ENCODE results near the gene CCDC9B.

The CCDC9B gene

GRCh38 chr15:40306371-40306770 lies 34.4 kb downstream of the CCDC9B start:
- DNase-seq = no peak

DNA sequence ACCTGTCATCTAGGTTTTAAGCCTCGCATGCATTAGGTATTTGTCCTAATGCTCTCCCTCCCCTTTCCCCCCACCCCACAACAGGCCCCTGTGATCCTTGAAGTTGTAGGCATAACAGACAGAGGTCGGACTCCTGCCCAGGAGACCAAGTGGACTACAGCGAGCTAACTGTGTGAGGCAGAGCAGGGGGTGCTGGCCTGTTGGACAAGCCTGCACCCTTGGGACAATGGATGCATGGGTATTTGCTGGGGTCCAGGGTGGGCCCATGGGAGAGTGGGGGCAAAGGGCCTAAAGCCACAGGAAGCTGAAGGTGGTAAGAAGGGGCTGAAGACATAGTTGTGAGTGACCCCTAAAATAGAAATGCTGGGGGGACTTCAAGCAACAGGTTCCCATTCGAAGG lies 35.5 kb downstream of the CCDC9B start:
- no peak for DNase-seq

DNA sequence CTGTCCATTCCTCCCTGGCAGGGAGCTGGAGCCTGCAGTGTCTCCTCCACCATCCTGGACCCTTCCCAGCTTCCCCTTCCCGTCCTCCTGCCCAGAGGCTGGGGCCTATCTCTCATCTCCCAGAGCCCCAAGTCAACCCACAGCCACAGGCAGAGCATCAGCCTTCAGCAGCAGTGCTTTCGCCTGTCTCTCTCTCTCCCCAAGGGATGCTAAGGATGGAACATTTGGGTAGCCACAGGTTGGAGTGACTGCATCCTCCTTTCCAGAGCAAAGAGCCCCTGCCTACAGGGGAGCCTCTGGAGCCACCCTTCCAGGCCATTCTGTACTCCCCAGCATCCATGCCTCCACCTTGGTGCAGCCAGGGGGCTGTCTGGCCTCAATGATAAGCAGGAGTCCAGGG lies 37.2 kb downstream of the CCDC9B start:
- DNase-seq = no peak

DNA sequence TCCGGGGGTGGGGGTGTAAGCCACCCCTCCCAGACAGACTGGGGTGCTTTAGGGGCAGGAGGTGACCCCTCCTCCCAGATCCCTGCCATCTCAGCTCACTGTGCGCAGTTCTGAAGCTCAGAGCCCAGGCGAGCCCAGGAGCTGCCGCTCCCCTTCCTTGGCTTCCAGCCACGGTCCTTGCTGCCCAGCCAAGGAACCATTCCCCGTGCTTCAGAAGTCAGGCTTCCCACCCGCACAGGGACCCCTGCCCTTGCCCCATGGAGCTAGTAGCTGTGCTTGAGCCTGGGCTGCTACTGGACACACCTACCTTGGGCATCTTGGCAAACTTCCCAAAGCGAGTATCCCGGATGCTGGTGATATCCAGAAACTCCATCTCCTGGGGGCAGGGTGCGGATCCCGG lies 37.8 kb downstream of the CCDC9B start:
- no peak for DNase-seq

DNA sequence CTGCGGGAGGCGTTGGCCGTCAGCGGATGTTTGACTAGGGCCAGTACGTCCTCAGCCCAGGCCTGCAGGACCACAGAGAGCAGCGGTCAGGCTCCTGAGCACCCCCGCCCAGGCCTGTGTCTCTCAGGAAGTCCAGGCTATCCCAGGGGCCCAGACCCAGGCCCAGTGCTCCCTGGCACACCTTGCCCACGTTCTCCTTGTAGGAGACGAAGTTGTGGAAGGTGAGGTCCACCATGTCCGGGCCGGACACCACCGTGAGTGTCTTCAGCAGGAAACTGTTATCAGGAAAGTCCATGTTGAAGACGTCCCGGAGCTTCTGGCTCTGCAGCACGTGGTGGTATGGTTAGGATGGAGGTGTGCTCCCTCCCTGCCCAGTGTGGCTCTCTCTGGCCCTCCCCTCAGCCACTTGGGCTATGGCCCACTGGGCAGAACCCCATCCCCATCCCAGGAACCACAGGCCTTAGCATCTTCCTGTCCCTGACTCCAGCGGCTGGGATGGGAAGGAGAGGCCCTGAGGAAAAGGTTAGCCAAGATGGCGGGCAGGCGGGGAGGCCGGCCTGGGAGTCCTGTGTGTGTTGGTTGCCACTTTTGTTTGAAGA lies 38.4 kb downstream of the CCDC9B start:
- DNase-seq = no peak

GRCh38 chr15:40301467-40302179 lies 39.1 kb downstream of the CCDC9B start:
- DNase-seq = no peak

GRCh38 chr15:40300771-40301170 lies 40.0 kb downstream of the CCDC9B start:
- no peak for DNase-seq

GRCh38 chr15:40300367-40300766 lies 40.4 kb downstream of the CCDC9B start:
- no peak for DNase-seq

GRCh38 chr15:40298216-40298935 lies 42.4 kb downstream of the CCDC9B start:
- DNase-seq = no peak

DNA sequence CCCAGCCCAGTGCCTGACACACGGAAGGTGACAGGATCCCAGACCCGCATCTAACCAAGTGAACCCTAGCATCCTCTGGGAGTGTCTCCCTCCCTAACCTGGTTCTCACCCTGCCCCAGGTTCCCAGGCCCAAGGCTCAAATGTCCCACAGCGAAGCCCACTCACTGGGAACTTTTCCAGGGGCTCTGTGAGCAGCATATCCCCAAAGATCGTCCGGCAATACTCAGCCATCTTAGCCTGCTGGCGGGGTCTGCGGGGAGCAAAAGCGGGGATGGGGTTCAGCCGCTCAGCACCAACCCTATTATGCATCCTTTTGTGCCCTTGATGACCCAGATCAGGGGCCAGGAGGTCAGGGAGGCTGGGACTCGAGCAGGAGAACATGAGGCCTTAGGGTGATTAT lies 43.4 kb downstream of the CCDC9B start:
- DNase-seq = no peak

GRCh38 chr15:40296561-40297230 lies 44.0 kb downstream of the CCDC9B start:
- no peak for DNase-seq

DNA sequence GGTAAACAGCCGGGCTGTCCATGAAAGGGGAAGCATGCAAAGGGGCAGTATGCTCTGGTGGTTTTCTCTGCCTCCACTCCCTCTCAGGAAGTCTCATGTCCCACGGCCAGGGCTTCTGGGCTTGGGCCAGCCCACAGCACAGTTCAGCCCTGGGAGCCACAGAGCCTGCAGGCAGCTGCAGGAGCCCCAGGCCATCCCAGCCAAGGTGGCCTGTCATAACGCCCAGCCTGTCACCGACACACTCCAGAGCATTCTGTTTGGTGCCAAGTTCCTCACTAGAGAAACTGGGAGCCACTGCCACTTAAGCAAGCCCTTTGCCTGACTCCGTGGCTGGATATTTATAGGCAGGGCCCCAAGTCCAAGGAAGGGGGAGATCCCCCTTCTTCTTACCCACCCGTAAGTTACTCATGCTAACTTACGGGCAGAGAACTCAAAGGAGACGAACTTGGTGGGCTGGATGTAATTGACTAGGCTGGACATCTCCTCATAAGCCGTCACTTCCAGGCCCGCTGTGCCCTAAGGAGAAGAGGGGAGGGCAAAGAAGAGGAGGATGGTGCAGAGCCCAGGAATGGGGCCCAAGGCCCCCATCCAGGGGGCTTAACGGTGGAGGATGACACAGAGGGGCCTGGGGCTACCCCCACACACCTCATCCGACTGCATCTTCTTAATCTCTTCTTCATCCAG lies 44.7 kb downstream of the CCDC9B start:
- no peak for DNase-seq

- DNase-seq = no peak
These were observed 45.4 kb downstream of the CCDC9B start for GRCh38 chr15:40295297-40295696.

DNA sequence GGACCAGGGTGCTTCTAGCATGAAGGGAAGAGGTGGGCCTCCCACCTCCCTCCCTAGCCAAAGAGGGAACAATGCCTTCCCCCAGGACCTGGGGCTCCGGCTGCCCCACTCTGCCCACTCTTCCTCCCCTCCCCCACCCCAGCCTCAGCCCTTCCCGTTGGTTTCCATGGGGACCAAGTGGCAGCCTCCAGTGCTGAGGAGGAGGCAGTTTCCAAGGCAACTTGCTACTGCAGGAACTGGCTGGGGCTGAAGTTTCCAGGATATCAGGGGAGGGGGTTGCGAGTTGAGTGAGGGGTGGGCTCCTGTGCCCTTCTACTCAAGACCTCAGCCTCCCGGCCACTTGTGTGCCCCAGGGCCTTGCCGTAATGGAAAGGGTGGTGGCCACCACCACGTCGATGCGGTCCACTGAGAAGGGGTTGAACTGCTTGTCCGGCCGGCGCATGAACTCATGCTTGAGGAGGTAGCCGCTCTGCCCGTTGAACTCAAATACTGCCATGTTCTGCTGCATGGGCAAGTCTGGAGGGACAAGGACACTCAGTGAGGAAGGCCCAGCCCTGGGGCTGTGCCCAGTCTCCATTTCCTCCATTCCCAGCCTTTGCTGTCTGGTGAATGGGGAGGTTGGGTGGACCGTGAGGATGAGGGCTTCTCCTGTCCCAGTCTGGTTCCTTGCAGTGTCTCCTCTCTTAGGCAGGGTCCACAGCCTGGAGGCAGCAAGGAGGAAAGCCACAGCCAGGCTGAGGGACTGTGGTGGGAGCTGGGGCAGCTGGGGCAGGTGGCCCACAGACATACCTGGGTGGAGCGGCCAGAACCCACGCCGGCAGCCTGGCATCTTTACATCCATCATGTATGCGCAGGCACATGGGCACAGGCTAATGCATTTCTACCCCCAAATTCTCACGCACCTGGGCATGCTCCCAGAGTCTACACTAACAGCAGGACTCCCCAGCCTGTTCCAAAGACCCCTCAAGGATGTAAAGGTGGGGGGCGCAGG lies 46.5 kb downstream of the CCDC9B start:
- DNase-seq = no peak

DNA sequence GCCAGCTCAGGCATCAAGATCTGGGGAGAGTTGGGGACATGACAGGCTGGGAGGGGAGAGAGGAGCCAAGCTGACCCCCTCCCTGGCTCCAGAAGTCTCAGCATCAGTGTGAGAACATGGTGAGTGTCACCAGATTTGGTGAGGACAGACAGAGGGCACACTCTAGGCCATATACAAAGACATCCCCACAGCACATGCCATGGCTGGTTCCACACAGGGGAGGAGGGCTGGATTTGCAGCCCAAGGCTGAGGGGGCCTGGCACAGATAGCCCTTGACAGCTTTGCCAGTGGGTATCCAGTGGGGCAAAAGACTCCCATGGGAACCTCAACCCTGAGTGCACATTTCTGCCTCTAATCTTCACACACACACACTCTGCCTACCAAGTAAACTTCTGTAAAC lies 47.7 kb downstream of the CCDC9B start:
- no peak for DNase-seq

- no peak for DNase-seq
These were observed 48.5 kb downstream of the CCDC9B start for GRCh38 chr15:40292246-40292645.

GRCh38 chr15:40290918-40291574 lies 49.7 kb downstream of the CCDC9B start:
- DNase-seq = no peak

GRCh38 chr15:40290545-40290917 lies 50.2 kb downstream of the CCDC9B start:
- DNase-seq = no peak

DNA sequence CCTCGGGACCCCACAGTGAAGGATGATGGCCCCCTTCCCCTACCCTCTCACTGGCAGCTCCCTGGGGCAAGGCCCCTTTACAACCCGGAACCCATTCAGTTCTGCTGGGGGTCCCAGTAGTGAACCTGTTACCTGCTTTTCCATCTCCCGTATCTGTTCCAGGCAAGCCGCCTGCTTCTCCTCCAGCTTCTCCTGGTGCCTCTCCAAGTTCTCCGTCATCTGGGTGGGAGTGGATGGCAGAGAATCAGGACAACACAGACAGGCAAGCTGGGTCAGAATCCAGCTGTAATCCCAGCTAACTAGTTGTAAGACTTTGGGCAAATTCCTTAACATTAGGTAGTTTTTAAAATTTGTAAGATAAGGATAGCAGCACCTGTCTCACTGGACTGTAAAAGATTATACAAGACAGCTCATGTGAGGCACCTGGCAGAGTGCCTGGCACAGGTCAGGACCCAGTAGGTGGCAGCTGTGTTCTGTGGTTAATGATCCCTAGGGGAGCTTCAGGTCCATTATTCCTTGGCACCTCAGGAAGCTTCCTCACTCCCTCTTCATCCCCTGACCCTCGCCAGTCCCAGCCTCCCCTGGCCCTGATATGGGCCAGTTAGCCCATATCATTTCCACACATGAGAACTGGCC lies 51.5 kb downstream of the CCDC9B start:
- no peak for DNase-seq

GRCh38 chr15:40287968-40288367 lies 52.8 kb downstream of the CCDC9B start:
- no peak for DNase-seq

DNA sequence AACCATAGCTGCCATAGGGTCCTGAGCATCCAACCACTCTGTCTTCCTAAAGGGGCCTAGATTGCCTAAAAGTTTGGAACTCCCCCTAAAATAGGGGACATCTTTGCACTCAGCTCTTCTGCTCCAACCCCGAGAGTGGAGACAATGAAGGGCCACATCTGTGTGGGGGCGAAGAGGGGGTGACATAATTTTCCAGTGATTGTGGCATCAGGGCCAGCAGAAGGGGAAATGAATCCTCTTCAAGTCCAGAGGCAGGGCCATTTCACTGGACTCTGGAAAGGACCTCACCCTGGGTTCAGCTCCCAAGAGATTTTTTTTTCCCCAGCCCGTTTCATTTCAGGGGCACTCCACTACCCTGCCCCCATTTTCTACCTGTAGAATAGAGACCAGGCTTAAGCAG lies 53.2 kb downstream of the CCDC9B start:
- no peak for DNase-seq
